ENCODE data around the gene HERC6.
"Not testable (repeated sequence)": the region's sequence is repeated elsewhere in the genome, so short reads cannot be mapped to it uniquely, and the experiment has no call there.

Gene HERC6

DNA sequence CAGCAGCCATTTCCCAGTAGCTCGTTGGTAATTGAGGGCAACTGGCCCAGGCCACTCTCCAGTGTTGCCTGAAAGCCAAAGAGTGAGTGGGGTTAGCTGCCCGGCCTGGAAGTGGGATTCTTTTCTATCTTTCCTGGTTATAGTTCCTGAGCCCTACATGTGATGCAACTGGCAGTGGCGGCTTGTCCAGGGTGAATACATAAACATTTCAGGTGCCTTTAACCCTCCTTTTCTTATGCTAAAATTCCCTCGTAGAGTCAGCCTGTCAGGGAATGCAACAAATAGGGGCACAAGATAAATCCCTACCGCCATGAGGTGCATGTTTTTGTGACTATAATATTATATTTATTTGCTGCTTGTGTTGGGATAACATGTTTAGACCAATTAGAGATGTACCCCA, 64.8 kb downstream of the HERC6 start:
- no peak for DNase-seq (ENCODE audit: extremely low read depth in 1 of 2, low read depth in 1 of 2)

DNA sequence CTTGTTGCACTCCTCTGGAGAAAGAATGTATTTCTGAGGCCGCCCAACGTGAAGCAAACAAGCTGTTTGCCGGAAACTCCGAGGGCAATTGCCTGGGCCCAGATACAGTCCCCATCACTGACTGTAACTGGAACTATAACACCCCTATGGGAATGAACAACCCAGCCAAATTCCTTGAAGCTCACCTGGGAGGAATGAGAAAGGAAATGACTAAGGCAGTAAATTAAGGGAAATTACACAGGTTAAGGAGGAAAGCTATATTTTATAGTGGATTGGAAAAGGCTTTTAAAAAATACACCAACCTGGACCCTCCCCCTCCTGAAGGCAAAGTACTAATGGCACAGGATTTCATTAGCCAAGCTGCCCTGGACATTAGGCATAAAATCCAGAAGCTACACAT, 66.6 kb downstream of the HERC6 start:
- no peak for DNase-seq (ENCODE audit: extremely low read depth in 1 of 2, low read depth in 1 of 2)

DNA sequence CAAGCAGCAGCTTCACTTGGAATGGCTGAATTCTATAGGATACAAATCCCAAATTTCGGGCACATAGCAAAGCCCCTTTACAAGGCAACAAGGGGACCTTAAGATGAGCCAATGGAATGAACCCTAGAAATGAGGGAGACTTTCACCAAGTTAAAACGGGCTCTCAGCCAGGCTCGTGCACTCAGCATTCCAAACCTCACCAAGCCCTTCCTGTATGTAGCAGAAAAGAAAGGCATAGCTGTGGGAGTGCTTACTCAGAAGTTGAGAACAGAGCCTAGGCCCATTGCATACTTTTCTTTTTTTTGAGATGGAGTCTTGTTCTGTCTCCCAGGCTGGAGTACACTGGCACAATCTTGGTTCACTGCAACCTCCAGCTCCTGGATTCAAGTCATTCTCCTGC, 67.5 kb downstream of the HERC6 start:
- no peak for DNase-seq (ENCODE audit: extremely low read depth in 1 of 2, low read depth in 1 of 2)

DNA sequence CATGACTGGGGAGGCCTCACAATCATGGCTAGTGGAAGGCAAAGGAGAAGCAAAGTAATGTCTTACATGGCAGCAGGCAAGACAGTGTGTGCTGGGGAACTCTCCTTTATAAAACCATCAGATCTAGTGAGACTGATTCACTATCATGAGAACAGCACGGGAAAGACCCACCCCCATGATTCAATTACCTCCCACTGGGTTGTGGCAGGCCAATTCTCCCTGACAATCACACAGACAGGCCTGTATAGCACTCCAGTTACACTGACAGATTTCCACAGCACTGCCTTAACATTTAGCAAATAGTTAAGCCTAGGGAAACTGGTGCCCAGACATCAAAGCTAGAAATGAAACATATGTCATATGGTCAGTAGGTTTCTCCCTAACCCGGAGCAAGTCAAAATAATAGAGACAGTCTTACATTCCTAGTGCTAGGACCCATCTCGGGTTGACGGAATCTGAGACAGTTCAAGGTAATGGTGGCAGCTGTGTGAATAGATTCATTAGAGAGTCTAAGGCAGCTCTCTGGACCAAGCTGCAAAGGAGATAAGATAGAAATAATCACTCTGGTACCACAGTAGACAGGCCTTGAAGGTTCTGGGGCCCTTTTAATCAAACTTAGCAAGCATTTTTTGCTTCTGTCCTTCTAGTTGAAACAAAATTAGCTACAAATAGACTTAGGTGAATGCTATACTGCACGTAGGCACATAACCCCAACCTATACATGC, 68.9 kb downstream of the HERC6 start:
- no peak for DNase-seq (ENCODE audit: extremely low read depth in 1 of 2, low read depth in 1 of 2)

DNA sequence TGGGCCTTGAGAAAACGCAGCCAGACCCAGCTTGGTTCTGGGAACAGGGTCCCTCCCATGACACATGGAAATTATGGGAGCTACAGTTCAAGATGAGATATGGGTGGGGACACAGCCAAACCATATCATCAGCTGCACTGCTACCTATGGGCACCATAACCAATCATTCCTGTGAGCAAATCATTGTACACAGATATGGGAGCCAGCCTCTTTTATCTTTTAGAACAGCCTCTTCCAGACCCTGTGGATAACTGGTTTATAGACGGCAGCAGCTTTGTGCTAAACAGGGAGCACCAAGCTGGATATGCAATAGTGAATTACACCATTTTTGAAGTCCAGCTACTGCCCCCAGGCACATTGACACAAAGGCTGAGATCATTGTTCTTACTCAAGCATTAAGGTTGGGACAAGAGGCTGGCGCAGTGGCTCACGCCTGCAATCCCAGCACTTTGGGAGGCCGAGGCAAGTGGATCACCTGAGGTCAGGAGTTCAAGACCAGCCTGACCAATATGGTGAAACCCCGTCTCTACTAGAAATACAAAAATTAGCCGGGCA, 69.6 kb downstream of the HERC6 start:
- DNase-seq (ENCODE audit: extremely low read depth in 1 of 2, low read depth in 1 of 2) = not testable (repeated sequence)

DNA sequence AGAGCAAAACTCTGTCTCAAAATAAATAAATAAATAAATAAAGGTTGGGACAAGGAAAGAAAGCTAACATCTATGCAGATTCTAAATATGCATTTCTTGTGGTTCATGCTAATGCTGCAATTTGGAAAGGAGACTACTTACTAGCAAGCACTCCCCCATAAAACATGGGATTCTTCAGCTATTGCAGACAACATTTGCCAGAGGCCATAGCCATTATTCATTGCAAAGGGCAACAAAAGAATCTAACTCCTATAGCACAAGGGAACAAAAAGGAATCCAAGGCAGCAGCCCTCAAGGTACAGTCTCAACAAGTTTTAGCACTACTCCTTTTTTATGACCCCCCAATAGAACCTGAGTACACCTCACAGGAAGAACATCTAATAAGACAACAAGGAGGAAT, 70.2 kb downstream of the HERC6 start:
- DNase-seq (ENCODE audit: extremely low read depth in 1 of 2, low read depth in 1 of 2) = no peak

DNA sequence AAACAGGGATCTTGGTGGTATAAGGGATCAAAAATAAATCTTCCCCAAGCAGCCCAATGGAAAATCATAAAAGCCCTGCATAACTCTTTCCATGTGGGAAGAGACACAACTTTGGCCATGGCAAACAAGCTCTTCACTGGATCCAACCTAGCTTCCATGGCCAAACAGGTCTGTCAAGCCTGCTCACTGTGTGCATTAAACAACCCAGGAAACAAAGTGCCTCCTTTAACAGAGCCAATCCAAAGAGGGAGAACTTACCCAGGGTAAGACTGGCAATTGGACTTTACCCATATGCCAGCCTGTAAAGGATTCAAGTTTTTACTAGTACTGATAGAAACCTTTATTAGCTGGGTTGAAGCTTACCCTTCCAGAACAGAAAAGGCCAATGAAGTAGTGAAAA, 70.6 kb downstream of the HERC6 start:
- DNase-seq (ENCODE audit: extremely low read depth in 1 of 2, low read depth in 1 of 2) = no peak

DNA sequence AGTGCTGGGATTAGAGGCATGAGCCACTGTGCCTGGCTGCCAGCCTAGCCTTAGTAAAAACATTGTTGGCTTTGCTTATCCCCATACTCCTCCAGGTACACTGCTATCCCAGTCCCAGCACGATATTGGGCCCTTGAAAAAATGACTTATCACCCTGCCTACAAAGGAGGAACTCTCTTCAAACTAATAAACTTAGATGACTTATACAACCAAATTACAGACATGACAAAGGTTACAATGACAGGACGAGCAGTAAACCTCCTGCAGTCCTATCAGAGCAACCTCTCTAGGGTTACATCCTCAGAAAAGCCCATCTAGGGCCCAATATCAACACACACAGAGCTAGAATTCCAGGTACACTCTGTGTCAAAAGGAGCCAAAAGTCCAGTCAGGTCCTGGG, 72.6 kb downstream of the HERC6 start:
- no peak for DNase-seq (ENCODE audit: extremely low read depth in 1 of 2, low read depth in 1 of 2)

DNA sequence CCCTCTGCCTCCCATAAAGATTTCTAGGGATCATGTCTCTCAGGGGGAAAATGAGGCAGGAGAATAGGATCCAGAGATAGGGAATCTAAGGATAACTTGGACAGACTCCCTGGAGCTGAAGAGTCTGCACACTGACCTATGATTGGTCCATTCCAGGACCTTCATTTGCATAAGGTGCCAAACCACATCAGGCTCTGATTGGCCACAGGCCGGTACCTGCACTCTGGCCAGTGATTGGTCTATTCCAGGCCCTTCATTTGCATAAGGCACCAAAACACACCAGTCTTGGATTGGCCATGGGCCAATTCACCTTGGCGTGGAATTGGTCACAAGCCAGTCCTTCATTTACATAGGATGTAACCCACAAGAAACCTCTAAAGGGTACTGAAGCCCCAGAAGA, 74.3 kb downstream of the HERC6 start:
- no peak for DNase-seq (ENCODE audit: extremely low read depth in 1 of 2, low read depth in 1 of 2)

DNA sequence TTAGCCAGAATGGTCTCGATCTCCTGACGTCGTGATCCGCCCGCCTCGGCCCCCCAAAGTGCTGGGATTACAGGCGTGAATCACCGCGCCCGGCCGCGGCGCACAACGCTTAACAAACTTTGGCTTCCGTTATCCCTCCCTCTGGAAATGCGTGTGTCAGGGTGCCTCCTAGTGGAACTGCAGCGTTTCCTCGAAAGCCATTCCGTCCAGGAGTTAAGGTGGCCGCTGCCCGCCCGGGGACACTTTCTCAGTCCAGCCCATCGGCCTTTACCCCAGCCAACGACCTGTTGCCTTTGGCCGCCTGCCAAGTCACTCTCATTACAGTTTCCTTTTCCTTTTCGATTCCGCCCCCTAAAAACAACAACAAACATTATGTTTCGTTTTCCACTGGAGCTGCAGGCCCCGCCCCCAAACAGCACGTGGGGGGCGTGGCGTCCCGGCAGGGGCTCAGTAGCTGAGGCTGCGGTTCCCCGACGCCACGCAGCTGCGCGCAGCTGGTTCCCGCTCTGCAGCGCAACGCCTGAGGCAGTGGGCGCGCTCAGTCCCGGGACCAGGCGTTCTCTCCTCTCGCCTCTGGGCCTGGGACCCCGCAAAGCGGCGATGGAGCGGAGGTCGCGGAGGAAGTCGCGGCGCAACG, 78.1 kb downstream of the HERC6 start, which contains the start of gene HERC5:
HERC5 (plus strand) TSS at position 450 of the 637 bp plus-strand sequence; CDS start at position 601, 151 bp downstream.
- peak; percentile 66 to 85 for DNase-seq (ENCODE audit: extremely low read depth in 1 of 2, low read depth in 1 of 2)

DNA sequence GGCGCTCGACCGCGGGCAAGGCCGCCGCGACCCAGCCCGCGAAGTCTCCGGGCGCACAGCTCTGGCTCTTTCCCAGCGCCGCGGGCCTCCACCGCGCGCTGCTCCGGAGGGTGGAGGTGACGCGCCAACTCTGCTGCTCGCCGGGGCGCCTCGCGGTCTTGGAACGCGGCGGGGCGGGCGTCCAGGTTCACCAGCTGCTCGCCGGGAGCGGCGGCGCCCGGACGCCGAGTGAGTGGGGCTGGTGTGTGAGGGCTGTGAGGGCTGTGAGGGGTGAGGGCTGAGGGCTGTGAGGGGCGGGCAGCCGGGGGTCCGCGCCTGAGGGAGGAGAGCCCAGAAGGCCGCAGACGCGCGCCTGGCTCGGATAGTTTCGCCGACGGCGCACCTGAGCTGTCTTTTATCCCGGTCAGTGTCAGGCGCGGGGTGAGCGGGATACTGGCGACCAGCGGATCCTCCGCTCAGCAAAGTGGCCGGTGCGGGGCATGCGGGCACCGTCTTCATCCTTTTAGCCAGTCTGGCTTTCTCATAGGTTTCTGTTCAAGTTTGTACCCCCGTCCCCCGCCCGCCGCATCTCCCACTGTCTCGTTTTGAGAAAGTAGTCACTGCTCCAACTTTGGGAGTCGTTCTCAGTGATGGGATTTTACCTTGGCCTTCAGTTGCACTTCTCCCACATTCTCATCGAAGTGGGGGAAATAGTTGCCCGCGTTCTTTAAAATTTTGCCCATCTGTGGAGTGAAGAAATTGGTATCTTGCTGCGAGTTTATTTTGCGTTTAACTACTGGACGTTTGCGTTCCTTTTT, 78.9 kb downstream of the HERC6 start:
- DNase-seq (ENCODE audit: extremely low read depth in 1 of 2, low read depth in 1 of 2) = peak in 1 of 2 donors; percentile 27

DNA sequence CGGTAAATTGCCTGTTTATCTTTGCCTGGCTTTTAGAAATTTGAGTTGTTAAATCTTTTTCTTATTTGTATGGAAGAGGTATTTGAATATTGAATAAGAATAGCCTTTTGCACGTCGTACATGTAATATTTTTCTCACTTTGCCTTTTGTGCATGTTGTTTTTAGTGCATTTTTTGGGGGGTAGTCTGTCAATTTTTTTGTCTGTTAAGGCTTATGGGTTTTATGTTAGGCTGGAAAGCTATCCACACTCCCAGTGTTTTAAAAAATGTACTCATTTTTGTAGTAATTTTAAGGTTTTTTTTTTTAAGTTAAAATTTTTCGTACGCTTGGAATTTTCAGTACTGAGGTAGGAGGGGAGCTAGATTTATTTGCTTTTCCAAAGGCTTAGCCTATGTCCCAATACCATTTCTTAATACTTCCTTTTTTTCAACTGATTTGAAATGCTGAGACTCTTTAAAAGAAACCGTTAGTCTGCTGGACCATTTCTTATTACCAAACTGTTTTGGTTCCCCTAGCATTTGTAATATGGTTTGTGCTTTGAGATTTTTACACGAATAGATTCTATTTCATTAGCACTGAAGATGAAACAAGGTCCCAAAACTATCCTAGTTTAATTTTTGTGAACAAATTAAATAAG, 79.6 kb downstream of the HERC6 start:
- DNase-seq (ENCODE audit: extremely low read depth in 1 of 2, low read depth in 1 of 2) = no peak

DNA sequence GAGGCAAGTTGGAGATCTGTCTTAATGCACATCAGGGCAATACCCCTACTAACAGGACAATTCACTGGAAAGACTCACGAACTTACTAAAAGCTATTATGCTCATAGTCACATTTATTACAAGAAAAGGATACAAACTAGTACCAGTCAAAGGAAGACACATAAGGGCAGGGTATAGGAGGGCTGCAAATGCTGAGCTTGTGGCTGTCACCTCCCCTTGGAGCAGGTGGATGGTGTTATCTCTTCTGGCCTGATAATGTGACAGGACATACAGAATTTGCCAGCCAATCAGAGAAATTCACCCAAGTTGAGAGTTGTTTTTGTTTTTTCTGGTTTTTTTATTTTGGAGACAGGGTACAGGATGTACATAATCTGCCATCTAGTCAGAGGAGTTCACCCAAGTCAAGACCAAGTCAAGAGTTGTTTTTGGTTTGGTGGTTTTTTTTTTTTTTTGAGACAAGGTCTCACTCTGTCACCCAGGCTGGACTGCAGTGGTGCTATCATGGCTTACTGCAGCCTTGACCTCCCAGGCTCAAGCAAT, 87.1 kb downstream of the HERC6 start:
- DNase-seq (ENCODE audit: extremely low read depth in 1 of 2, low read depth in 1 of 2) = no peak

DNA sequence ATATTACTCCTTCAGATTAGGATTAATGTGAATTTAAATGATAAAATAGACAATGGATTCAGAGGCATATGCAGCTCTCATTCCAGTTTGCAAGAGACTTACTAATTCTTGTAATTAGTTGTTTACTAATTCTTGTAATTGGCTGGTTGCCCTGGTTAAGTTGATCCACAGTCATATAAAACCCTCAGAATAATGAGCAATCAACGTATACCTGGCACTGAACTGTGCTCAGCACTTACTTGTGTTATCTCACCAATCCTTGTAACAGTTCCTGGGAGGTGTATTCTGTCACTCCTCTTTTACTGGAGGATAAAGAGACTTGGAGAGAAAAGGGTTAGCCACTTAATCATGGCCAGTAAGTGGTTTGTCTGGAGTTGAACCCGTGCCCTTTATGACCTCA, 88.7 kb downstream of the HERC6 start:
- no peak for DNase-seq (ENCODE audit: extremely low read depth in 1 of 2, low read depth in 1 of 2)

DNA sequence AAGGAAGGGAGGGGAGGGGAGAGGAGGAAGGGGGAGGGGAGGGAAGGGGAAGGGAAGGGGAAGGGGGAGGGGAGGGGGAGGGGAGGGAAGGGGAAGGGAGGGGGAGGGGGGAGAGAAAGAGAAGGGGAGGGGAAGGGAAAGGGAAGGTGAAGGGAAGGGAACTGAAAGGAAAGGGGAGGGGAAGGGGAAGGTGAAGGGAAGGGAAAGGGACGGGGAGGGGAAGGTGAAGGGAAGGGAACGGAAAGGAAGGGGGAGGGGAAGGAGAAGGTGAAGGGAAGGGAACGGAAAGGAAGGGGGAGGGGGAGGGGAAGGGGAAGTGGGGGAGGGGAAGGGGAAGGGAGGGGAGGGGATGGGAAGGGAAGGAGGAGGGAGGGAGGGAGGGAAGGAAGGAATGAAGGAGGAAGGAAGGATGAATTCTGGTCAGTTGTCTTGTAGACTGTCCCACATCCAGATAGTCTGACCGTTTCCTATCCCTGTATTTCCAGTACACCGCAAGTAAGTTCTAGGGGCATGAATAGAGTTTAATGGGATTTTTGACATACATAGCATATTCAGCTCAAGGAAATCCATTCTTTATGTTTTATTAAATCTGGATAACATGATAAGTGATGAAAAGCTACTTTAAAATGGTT, 98.7 kb downstream of the HERC6 start:
- no peak for DNase-seq (ENCODE audit: extremely low read depth in 1 of 2, low read depth in 1 of 2)

DNA sequence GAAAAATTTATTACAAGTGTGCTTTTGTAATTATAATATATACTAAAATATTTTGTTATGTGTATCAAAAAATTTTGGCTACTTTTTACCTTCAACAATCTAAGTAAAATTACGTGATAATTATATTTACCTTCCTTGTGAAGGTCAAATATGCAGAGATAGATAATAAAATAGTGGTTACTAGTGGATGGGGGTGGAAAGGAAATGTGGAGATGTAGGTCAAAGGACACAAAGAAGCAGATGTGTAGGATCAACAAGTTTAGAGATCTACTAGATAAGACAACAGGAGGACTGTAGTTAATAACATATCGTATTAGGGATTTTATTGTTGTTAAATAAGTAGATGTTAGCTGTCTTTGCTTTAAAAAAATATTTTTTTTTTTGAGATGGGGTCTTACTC, 99.6 kb downstream of the HERC6 start:
- DNase-seq (ENCODE audit: extremely low read depth in 1 of 2, low read depth in 1 of 2) = no peak

DNA sequence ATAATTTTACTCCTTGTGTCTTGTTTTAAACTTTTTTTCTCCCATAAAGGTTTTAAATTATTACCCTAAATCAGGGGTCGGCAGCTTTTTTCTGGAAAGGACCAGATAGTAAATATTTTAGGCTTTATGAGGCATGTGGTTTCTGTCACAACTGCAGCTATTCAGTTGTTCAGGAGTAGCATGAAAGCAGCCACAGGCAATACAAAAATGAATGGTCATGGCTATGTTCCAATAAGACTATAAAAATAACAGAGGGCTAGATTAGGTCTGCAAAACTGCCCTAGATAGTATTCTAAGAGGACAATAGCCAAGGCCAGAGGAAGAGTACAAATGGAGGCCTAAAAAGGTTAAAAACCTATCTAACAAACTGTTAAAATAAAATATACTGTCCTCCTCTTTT, 102.9 kb downstream of the HERC6 start:
- DNase-seq (ENCODE audit: extremely low read depth in 1 of 2, low read depth in 1 of 2) = no peak

DNA sequence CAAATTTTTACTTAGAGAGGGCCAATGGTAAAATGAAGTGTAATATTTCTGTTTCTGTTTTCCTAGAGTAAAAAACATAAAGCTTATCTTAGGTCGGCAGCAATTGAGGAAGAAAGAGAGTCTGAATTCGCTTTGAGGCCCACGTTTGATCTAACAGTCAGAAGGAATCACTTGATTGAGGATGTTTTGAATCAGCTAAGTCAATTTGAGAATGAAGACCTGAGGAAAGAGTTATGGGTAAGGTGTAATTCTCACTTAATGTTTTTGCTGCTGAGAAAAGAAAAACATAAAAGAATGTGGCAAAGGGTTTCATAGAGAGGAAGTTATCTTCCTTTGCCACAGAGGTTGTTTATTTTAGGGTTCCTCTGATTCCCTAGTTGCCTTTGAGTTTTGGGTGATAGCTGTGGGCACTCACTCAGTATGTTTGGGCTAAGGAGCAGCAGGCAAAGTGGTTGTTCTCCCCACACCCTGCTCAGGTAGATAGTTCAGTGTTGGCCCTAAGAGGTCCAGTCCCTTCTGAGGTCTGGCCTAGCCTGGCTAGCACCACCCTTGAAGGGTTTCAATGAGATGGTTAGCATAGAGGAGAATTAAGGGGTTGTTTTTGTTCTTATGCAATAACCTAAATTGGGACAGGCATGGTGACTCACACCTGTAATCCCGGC, 110.6 kb downstream of the HERC6 start:
- no peak for DNase-seq (ENCODE audit: extremely low read depth in 1 of 2, low read depth in 1 of 2)
